ENCODE measurements around the gene IL11RA. TPM values are rescaled to one million over a fixed set of nuclear protein-coding genes. Genes with fewer than 3 reads are reported as not detected.

IL11RA gene
- total and polyA plus RNA-seq, 2 of the 8 experiments (the other 6 are each of a cell fraction or from before 2014, with no cell fraction given) = 5.5 to 9.1 TPM

DNA sequence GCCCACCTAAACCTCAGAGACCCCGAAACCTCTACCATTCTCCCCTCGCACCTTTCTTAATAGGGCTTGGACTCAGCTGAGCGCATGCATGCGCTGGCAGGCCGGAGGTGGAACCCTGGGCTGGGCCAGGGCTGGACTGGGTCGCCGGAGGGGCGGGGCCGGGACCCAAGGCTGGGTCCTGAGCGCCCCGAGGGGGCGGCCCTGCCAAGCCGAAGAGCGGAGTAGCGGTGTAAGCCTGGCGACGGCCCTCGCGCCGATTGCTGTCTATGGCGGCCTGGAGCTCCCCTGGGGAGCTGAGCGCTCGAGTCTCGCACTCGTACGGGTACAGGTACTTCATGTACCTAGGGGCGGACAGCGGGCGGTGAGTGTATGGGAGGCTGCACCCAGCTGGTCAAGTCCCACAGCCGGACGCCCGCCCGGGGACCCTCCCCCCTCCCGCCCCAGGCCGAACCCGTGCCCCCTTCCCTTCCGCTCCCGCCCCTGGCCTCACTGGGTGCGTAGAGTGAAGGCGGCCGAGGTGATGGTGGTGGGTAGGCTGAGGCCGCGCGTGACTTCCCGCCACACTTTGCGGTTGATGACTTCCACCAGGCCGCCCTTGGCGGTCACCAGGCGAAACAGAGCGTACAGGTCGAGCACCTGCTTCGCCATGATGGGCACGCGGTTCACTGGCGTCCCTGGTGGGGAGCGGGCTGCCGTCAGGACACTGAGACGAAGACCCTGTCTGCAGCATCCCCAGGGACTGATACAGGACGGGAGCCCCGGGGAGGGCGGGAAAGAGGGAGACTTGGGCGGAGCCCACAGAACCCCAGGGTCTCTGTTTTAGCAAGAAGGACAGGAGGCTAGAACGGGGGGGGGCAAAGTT is 28.4 kb upstream of the IL11RA start (continued):
- TF ChIP-seq RNF2 (IDR thresholded peaks at IDR 0.05; ENCODE audit: borderline replicate concordance, low read depth, low read length, missing control alignments, poor library complexity, severe bottlenecking) = no peak
- no peak for TF ChIP-seq ASH2L (IDR thresholded peaks at IDR 0.05; ENCODE audit: low read length)
- no peak for TF ChIP-seq TBP (IDR thresholded peaks at IDR 0.05; ENCODE audit: low read depth, low read length)
- TF ChIP-seq RFX5 (IDR thresholded peaks at IDR 0.05; ENCODE audit: borderline replicate concordance, low read depth, low read length) = no peak
- no peak for TF ChIP-seq NRF1 (IDR thresholded peaks at IDR 0.05; ENCODE audit: low read depth, low read length)
- no peak for TF ChIP-seq GABPA (IDR thresholded peaks at IDR 0.05; ENCODE audit: borderline replicate concordance, insufficient read depth, low read length)

All from H1 (cell line).